GM19438 (cell line): Measurements from ENCODE around the gene RPTOR.
A peak's percentile ranks its signal among the peaks of the same experiment; 100 is the strongest.
"Not testable (repeated sequence)": the region's sequence is repeated elsewhere in the genome, so short reads cannot be mapped to it uniquely, and the experiment has no call there.

ENCODE experiments used
- ATAC-seq: cut with Tn5 transposase; IDR thresholded peaks from one replicate; pipeline ENCODE4 v1.9.1; 2021; ENCODE audit warnings: low read depth; ENCODE audit not compliant: unreplicated experiment

Gene RPTOR, protein sequence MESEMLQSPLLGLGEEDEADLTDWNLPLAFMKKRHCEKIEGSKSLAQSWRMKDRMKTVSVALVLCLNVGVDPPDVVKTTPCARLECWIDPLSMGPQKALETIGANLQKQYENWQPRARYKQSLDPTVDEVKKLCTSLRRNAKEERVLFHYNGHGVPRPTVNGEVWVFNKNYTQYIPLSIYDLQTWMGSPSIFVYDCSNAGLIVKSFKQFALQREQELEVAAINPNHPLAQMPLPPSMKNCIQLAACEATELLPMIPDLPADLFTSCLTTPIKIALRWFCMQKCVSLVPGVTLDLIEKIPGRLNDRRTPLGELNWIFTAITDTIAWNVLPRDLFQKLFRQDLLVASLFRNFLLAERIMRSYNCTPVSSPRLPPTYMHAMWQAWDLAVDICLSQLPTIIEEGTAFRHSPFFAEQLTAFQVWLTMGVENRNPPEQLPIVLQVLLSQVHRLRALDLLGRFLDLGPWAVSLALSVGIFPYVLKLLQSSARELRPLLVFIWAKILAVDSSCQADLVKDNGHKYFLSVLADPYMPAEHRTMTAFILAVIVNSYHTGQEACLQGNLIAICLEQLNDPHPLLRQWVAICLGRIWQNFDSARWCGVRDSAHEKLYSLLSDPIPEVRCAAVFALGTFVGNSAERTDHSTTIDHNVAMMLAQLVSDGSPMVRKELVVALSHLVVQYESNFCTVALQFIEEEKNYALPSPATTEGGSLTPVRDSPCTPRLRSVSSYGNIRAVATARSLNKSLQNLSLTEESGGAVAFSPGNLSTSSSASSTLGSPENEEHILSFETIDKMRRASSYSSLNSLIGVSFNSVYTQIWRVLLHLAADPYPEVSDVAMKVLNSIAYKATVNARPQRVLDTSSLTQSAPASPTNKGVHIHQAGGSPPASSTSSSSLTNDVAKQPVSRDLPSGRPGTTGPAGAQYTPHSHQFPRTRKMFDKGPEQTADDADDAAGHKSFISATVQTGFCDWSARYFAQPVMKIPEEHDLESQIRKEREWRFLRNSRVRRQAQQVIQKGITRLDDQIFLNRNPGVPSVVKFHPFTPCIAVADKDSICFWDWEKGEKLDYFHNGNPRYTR (N-terminal part only)

GRCh38 chr17:80544655-80545498 is at the start of gene RPTOR:
RPTOR (plus strand) TSS chr17:80544838; CDS start chr17:80545630, 792 bp downstream.
- ATAC-seq: peak; percentile 92

- ATAC-seq: no peak
Measured at GRCh38 chr17:80497726-80498241, 46.9 kb upstream of the RPTOR start.

DNA sequence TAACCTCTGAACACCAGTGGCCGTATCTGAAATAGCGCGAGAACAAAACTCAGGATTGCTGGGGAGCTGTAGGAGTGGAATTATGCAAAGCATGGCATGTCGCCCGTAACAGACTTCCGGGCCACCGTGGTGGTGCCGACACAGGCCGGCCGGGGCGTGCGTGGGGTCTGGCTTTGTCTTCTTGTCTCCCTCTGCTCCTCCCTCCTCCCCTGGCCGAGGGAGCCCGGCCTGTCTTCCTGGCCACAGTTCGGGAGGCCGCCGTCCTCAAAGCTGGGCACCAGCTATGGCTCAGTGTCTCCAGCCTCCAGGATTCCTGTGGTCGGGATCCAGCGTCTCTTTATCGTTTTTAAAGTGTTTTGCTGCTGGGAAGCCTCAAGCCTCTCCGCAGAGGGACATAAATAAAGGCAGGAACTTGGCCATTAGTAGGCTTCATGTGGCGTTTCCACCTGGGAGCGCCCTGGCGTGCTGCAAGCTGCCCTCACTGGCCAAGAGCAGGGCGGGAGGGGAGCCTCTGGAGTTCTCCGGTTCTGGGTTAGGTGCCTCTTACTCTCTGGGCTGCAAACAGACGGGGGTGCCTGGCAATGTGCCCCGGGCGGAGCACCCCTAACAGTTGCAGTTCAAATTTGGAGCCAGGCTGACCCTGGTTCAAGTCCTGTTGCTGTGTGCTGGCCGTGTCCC is 46.3 kb upstream of the RPTOR start:
- ATAC-seq: no peak

DNA sequence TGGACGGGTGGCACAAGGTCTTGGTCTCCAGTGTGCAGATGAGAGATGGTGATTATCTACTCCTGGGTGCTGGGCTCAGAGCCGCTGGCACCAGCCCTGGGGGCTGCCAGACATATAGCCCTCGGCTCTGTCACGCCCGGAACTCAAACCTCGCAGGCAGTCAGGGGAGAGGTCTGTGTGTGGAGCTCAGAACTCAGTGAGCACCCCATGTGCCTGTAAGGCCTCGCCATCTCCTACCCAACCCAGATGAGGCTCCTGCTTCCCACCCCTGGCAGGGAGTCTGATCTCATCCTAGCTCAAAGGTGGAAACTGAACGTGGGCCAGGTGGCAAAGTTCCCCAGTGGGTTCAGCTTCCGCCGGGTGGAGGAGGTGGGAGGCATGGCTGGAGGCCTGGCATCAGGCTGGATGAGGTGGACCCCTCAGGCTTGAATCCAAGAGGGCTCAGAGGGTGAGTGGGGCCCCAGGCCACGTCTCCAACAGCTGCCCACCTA is 45.7 kb upstream of the RPTOR start:
- no peak for ATAC-seq

- ATAC-seq: no peak
Measured at GRCh38 chr17:80499560-80499959, 45.1 kb upstream of the RPTOR start.

DNA sequence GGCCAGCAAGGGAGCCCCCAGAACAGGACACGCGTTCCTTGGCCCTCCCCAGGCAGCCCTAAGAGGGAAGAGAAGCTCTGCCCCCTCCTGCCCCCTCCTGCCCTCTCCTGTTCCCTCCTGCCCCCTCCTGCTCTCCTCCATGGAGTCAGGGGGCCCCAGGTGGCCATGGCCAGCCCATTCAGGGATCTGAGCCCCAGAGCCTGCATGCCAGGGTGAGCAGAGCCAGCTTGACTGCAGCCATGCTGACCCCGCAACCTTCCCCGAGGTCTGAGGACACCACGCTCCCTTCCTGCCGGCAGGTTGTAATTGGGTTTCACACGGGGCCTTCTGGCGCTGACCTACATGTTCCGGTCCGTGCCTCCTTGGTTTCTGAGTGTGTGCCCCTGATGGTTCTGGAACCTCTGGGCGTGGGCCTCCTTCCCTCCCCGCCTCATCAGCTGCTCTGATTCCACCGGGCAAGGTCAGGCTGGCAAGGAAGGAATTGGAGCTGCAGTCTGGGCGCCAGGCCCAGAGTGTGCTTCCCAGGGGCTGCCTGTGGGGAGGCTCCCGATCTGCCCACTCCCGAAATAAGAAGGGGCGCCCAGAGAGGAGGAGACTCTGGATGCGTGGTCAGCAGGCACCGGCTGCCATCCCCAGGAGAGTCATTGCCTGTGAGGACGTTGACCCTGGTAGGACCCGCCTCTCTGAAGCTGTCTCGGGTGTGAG is 44.5 kb upstream of the RPTOR start:
- ATAC-seq: no peak

DNA sequence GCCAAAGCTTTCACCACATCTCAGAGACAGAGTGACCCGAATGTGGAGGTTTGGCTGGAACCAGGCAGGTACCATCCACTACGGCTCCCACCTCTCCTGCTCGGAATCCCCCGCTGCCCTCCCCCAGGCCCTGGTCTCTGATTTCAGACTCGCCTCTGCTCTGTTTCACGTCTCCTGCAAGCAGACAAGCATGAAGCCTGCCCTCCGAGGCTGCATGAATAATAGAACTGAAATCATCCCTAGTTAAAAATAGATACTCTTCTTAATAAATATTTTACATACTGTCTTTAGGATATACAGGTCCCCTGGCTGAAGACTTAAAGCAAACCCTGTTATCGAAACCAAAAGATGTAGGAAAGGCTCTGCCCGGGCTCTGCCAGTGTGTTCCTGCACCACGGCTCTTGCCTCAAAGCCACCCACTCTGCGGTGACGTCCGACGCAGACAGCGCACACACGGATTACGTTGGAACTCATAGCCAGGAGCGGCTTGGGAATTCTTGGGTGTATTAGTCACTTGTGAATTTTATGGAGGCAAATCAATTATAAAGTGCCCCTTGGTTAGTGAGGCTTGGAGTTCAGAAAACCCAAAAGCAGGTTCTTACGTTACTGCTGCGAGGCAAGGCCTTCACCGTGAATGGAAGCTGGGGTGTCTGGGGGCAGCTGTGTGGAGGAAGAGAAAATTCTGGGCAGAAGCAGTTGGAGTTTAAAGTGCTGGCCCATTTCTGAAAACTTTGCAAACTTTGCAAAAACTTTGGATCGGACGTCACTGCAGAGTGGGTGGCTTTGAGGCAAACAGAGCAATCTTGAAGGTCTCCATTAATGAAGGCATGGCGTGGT is 42.7 kb upstream of the RPTOR start:
- no peak for ATAC-seq

GRCh38 chr17:80502578-80502877 is 42.1 kb upstream of the RPTOR start:
- ATAC-seq: no peak

DNA sequence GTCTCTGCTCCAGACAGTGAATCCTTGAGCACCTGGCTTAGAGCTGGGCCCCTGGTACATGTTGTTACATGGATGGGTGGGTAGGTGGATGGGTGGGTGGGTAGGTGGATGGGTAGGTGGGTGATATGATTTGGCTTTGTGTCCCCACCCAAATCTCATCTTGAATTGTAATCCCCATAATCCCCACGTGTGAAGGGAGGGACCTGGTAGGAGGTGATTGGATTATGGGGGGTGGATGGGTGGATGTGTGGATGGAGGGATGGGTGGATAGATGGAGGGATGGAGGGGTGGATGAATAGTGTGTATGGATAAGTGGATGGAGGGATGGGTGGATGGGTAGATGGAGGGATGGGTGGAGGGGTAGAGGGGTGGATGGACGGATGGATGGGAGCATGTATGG is 41.6 kb upstream of the RPTOR start:
- no peak for ATAC-seq

- ATAC-seq: no peak
Measured at GRCh38 chr17:80503921-80504320, 40.7 kb upstream of the RPTOR start.

DNA sequence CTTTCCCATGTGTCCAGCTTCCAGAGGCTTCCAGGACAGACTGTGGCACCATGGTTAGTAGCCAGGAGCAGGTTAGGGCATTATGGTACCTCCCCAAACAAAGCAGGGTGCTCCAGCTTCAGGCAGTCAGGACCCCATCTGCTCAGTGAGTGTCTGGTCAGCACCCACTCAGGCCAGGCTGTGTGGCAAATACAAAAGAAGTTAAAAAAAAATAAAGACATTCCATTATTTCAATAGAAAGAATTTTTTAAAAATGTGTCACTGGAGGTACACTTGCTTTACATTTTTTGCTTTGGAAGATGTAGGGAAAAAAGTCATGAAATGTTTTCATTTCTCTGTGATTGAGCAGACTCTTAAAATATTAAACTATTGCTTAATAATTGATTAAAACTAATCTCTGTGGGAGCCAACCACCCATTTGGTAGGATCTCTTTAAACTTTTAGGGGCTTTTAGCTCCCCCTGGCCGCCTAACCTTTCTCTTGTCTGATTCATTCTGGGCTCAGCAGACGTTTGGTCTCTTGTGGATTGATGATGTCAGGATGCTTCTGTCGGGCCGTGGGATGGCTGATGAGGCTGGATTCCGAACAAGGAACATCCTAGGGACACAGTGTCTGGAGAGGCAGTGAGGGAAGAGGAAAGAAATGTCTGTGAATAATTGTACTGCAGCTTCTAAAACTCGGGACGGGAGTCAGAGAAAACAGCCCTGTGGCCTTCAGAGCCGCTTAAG is 39.8 kb upstream of the RPTOR start:
- no peak for ATAC-seq

- ATAC-seq: not testable (repeated sequence)
Measured at GRCh38 chr17:80507177-80507576, 37.5 kb upstream of the RPTOR start.

DNA sequence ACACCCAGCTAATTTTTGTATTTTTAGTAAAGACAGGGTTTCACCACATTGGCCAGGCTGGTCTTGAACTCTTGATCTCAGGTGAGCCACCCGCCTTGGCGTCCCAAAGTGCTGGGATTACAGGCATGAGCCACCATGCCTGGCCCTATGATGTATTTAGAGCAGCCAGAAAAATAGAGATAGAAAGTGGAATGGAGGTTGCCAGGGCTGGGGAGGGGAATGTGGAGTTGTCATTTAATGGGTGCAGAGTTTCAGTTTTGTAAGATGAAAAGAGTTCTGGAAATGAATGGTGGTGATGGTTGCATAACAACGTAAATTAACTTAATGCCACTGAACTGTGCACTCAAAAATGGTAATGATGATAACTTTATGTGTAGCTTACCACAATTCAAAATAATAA is 36.7 kb upstream of the RPTOR start:
- ATAC-seq: no peak

GRCh38 chr17:80509311-80509710 is 35.3 kb upstream of the RPTOR start:
- no peak for ATAC-seq

- ATAC-seq: no peak
Measured at GRCh38 chr17:80510132-80510531, 34.5 kb upstream of the RPTOR start.

GRCh38 chr17:80510772-80511171 is 33.9 kb upstream of the RPTOR start:
- no peak for ATAC-seq
